COLO668 (cell line): ENCODE data around the gene SMAD7.
"Not testable (repeated sequence)": the region's sequence is repeated elsewhere in the genome, so short reads cannot be mapped to it uniquely, and the experiment has no call there.

Experiments
- DNase-seq: peaks from one replicate; lab custom pipeline; 2025; ENCODE audit not compliant: unreplicated experiment; lab: John Stamatoyannopoulos, UW

SMAD7 gene

GRCh38 chr18:48884771-48885170 is 66.0 kb downstream of the SMAD7 start:
- DNase-seq = no peak

DNA sequence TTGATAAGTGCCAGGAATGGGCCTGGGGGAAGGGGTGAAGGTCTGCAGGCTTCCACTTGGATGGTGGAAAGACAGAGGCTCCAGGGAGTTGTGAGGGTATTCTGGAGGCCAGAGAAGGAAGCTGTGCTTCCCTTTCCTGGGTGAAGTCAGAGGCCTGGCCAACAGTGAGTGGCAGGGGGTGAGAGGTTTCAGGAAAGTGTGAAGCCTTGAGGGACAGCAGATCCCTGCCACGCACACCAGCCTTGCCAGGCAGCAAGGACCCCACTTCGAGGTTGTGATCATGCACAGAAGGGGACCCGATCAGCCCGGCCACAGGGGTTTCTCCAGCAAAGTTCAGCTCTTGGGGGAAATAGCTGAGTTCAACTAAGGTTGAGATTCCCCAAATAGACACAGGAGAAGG is 66.5 kb downstream of the SMAD7 start:
- no peak for DNase-seq

GRCh38 chr18:48882379-48882778 is 68.4 kb downstream of the SMAD7 start:
- no peak for DNase-seq

- DNase-seq = no peak
Measured at GRCh38 chr18:48880931-48881330, 69.8 kb downstream of the SMAD7 start.

DNA sequence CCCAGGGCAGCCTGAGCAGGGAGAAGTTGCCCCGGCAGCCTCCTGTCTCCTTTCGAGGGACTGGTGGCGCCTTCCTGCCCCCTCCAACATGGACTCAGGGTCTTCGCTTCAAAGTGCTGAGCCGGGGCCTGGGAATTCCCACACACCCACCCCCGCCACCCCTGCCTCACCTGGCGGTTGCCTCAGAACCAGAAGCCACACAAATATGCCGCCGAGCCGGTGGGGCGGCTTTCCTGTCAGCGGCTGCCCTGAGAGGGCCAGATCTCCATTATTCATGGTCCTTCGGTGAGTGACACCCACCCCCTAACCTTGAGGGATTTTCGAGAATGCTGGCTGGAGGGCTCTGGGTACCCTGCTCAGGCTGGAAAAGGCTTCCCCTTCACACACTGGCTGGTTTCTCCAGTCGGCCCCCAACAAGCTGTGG is 71.7 kb downstream of the SMAD7 start:
- DNase-seq = no peak

DNA sequence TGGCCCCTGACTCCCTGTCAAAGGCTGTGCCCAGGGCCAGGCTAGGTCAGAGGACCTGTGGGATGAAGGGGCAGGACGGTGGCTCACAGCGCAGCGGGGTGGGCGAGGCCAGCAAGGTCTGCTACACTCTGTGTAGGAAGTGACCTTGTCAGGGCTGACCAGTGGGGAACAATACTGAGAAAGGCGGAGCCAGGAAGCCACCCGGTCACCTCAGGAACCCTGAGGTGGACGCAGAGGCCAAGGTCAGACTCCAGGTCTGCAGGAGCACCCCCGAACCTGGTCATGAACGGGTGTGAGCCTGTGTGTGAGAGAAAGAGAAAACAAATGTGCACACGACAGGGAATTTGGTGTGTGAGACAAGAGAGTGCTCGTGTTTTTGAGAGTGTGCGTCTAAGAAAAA is 72.3 kb downstream of the SMAD7 start:
- DNase-seq = no peak

GRCh38 chr18:48877941-48878340 is 72.8 kb downstream of the SMAD7 start:
- no peak for DNase-seq

DNA sequence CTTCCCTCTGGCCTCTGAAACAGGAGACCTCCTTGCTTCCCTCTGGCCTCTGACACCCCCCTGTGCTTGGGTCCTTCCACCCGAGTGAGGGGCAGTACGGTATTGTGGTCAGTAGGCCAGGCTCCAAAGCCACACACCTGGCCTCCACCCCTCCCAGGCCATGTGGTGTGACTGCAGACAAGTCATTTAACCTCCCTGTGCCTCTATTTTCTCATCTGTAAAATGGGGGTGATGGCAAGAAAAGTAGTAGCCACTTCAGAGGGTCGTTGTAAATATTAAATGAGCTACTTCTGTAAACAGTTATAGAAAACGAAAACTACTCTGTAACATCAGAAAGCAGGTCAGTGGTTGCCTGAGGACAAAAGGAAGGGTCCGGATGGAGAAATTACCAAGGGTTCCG is 74.2 kb downstream of the SMAD7 start:
- DNase-seq = no peak

DNA sequence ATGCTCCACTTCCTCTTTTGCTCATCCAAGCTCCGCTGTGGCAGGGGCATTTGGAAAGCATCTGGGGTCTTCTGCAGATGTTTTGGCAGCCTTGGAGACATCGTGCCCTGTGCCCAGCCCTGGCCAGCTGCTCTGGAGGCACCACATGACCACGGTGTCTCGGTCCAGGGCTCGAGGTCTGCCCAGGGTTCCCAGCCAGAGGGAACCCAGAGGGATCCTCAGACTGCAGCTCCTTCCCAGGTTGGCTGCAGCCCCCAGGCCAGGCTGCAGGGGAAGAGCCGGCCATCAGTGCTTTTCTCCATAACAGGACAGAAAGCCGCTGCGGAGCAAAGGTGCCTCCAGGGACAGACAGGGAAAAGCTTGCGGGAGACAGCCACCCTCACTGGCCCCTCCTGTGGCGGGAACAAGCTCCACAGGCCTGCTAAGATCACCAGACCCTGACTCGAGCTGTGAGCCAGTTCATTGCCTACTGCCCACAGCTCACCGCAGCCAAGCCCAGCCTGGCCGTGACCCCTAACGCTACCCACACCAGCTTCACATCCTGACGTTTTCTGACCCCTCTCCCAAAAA is 74.7 kb downstream of the SMAD7 start:
- no peak for DNase-seq

DNA sequence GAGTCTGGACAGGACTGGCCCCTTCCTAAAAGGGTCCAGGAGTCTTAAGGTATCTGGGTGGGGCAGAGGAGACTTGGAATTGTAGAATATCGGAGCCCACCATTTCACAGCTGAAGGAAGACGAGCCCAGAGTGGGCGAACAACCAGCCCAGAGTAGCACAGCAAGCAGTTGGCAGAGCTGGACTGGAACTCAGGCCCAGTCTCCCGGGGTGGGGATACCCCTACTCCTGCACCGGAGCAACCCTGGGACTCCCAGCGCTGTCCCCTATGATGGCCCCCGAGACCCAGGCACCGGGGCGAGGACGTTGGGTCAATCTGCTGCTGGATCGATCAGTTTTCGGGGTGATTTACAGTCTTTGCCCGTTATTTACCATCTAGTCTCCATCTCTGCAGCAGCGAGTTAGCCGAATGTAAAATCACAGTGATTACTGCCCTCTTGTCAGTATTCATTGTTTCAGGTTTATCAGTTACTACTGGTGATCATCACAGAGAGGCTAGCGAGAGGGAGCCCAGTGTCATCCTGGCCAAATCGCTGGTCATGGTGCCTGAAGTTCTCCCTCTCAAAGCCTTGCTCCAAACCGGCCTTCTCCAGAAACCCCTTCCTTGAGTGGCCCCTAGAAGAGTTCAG is 75.3 kb downstream of the SMAD7 start:
- DNase-seq = no peak

- no peak for DNase-seq
Measured at GRCh38 chr18:48874701-48875162, 76.0 kb downstream of the SMAD7 start.

DNA sequence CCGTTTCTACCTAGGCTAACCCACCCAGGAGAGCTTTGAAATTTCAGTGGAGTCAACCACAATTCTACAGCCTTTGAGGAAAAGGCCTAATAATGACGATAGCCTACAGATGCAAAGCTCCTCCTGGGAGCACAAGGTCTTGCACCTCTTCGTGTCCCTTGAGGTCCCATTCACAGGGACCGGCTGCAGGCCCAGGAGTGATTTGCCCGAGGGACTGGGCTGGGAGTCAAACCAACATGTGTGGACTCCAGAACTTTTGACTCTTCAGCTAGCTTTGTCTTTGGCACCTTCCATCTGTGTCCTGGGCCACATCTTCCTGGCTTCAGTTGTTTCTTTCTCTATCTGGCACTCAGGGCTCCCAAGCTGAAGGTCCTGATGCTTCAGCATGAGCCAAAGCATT is 76.5 kb downstream of the SMAD7 start:
- no peak for DNase-seq

DNA sequence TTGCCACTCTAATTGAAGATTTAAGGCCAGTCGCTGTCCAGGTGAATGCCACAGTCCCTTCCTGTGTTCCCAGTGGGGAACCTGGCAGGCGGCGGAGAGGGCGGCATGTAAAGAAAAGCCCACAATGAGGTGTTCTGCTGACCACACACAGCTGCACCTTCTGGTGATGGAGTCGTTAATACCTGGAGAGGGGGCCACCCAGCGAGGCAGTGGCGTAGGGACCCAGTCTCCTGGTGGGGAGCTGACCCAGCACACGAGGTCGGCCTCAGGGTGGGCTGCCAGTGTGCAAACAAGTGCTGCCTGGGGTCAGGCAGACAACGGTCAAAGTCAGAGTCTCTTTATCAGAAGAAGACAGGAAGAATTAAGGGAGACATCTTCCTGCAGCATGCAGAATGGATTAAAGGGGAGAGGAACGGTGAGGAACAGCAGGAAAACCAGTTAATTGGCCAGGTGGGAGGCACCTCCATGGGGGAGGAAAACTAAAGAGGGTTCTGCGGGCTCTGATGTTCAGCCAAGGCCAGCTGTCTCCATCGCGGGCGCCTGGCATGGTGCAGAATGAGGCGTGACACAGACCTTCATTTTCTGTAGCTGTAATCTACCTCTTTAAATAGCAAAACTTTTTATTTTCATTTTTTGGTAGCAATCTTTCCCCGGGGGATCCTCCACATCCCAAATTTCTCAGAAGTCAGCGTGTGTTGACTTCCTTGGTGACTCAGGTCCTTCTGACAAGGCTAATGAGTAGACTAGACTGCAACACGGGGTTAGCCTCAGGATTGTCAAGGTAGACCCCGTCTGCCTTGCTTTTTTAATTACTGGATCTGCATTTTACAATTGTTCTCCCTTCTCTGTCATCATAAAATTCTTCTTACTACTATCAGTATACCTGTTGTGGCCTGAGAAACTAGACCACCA is 78.3 kb downstream of the SMAD7 start:
- DNase-seq = no peak

GRCh38 chr18:48871391-48872166 is 79.2 kb downstream of the SMAD7 start:
- no peak for DNase-seq

- DNase-seq = not testable (repeated sequence)
Measured at GRCh38 chr18:48870926-48871325, 79.8 kb downstream of the SMAD7 start.
